Activated CD4-positive, alpha-beta T cell treated with anti-CD3 and anti-CD28 coated beads for 4 hours (primary cell): ENCODE data around the gene THRAP3.

Source experiments
- DNase-seq, 2 donors: peaks; one replicate each; pipeline ENCODE4 v3.0.0-alpha.2; 2020

Gene THRAP3

DNA sequence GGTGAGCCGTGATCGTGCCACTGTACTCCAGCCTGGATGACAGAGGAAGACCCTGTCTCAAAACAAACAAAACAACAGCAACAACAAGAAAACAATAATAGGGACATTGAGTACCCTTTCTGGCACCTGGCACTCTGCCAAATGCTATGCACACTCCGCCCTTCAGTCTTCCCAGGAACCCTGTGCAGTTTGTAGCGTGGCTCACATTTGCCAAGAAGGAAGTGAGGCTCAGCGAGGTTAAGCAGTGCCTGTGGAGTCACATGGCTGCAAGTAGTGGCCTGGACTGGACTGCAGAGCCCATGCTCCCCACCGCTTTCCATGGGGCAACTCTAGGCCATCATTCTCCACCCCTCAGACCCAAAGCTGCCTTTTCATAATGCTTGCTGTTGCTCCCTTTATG, 104.5 kb downstream of the THRAP3 start:
- DNase-seq, result no peak

- DNase-seq, result no peak
These were observed 105.6 kb downstream of the THRAP3 start for GRCh38 chr1:36329817-36330216.

GRCh38 chr1:36330940-36331339, 106.7 kb downstream of the THRAP3 start:
- DNase-seq, result no peak

- no peak for DNase-seq
These were observed 113.6 kb downstream of the THRAP3 start for GRCh38 chr1:36337830-36338229.

DNA sequence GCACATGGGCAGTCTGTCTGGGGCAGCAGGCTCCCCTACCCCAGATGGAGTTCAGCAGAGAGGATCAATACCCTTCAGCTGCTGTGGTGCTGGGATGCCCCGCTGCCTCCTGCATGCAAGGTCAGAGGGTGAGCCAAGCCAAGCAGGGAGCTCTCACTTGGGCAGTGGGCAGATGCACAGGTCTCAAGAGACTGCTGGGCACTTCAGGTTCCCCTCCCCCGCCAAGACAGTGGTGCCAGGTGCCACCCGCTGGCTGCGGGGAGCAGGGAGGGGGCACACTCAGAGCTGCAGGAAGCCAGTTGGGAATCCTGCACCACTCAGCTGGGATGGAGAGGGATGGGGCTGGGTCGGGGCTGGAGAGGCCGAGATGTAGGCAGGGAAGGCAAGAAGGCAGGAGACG, 115.0 kb downstream of the THRAP3 start:
- DNase-seq, result no peak

- no peak for DNase-seq
These were observed 115.4 kb downstream of the THRAP3 start for GRCh38 chr1:36339615-36340014.

- DNase-seq, result no peak
These were observed 117.5 kb downstream of the THRAP3 start for GRCh38 chr1:36341626-36342320.

DNA sequence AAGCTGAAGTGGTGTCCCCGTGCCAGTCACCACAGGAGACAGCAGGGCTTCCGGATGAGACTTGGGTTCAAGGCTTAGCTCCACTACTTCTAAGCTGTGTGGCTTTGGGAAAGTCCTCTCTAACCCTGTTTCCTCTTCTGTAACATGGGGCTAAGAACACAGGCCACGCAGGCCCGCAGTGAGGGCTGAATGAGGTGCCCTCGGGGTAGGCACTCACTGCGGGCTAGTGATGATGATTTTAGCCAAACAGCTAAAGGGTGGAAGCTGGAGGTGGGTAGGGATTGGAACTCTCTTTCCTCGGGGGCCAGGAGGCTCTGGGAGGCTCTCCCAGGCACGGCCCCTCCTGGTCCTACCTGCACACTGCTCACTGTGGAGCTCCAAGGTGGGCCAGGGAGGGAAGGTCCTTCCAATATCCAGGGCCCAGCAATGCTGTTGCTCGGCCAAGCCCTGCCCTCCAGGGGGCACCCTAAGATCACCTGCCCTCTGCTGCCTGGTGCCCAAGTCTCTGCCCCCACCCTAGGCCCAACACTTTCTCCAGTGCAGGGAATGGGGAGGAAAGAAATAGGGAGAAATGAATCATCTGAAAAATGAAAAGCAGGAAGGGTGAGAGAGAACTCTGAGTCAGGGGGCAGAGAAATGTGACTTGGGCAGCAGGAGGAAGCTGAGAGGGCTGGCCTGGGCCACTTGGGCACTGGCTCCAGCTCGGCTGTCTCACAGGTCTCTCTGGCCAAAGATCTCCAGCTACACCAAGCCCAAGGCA, 118.4 kb downstream of the THRAP3 start:
- DNase-seq, result peak; percentile 59 to 61

GRCh38 chr1:36343651-36344394, 119.6 kb downstream of the THRAP3 start:
- no peak for DNase-seq

GRCh38 chr1:36344395-36344680, 120.1 kb downstream of the THRAP3 start:
- DNase-seq, result no peak

DNA sequence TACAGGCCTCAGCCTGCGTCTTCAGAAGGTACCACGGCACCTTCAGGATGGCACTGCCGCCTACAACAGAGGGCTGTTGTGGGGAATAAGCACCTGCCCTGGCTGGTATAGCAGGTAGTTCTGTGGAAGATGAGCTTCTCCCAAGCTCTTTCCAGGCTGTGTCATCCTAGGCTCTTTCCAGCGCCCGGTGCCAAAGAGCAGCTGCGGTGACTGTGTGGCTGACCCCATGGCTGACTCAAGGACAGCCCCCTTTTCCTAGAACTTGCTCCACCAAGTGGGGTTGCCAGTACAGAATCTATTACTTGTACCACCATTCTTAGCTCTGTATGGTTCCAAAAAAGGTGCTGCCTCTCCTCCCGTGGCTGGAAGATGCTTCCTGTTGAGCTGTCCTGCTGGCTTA, 121.1 kb downstream of the THRAP3 start:
- no peak for DNase-seq

GRCh38 chr1:36346741-36347370, 122.6 kb downstream of the THRAP3 start:
- no peak for DNase-seq

DNA sequence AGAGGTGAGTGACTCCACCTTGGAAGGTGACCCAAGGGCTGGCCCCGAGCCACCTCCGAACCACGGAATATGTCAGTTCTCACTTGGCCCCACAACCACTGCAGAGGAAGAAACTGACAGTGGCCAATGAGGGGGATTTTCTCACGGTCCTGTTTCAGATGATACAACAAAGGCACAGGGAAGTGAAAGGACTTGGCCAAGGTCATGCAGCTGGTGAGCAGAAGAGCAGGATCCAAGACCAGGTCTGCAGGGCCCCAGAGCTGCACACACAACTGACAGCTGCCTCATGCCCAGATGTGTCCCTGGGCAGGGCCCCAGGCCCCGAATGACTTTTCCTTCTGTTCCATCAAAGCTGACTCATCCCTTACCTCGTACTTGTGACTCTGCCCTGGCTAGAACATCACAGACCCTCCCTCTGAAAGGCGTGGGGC, 125.0 kb downstream of the THRAP3 start:
- no peak for DNase-seq

- DNase-seq, result no peak
These were observed 125.6 kb downstream of the THRAP3 start for GRCh38 chr1:36349839-36350238.

GRCh38 chr1:36350659-36351226, 126.5 kb downstream of the THRAP3 start:
- peak; percentile 42 to 59 for DNase-seq

GRCh38 chr1:36351227-36351977, 127.2 kb downstream of the THRAP3 start:
- no peak for DNase-seq

GRCh38 chr1:36352125-36352909, 128.1 kb downstream of the THRAP3 start:
- no peak for DNase-seq

GRCh38 chr1:36352910-36353878, 129.0 kb downstream of the THRAP3 start:
- no peak for DNase-seq

- no peak for DNase-seq
These were observed 130.2 kb downstream of the THRAP3 start for GRCh38 chr1:36354486-36354885.
